NCI-H1694 (cell line): Measurements from ENCODE around the gene HECW1.

Experiments used
- DNase-seq: peaks from one replicate; lab custom pipeline; 2025; lab: John Stamatoyannopoulos, UW

The HECW1 gene

DNA sequence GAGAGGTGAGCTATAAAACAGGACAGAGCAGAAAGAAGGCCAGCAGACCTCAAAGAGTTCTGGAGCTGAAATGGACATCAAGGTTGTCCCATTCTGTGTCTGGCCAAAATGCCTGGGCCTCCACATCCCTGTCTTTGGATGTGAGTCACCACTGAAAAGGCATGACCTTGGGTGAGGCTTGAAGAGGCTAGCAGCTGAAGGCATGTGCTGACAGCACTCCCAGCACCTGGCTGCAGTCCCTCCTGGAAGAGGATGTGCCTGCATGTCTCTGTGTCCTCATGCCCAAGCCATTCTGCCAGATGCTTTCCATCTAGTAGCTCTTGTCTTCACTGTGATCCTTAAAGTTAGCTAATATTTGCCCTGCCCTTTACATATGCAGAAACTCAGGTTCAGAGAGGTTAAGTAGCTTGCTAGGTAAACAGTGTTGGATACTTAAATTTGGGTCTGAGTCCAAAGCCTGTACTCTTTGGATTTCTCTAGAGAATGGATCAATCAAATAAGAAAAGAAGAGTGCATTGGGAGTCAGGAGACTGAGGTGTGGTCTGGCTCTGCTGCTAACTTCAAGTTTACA is 35.8 kb downstream of the HECW1 start:
- DNase-seq, result no peak

DNA sequence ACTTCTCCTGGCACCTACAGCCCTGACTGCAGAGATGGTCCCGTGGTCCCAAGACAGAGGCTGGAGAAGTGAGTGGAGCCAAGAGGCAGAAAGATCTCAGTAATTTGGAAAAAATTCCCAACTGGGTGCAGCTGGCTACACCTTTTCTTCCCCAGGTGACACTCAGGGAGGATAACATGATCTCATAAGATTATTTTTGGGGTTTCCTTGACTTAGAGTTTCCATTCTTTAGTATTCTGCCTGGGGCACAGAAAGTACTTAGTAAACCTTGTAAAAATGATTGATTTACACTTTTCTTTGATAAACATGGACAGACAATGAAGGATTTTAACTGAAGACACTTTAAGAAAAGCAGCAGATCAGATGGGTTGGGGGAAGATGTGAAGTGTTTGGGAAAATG is 38.6 kb downstream of the HECW1 start:
- no peak for DNase-seq

DNA sequence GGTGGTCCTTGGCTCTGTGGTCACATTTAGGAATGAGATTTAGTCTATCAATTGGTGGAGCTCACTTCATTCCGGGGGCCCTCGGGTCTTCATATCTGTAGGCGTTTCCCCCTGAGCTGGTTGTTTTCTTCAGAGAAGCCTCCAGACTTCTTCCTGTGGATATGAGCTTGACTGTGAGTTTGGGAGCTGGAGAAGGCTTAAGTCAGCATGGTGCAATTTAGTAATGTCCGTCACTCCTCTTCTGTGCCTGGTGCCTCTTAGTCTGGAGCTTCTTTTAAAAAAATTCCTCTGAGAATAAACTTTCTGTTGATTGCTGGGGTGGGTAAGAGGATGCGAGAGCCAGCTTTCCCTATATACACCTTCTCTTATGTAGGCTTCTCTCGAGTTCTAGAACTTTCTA is 40.2 kb downstream of the HECW1 start:
- no peak for DNase-seq

DNA sequence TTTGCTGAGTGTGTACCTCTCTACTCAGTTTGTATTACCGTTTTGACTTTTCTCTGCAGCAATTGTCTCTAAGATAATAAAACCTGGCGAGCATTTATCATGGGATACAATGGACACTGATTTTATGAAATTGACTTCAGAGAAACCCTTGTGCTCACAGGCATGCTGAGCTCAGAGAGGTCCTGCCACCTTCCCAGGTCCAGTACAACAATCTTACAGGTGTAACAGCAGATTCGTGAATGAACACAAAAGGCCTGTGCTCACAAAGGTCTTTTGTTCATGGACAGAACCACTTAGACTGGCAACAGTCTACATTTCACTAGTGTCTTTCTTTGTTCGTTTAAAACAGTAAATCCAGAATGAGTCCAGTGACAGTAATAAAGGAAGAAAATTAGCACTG is 43.2 kb downstream of the HECW1 start:
- DNase-seq, result no peak

DNA sequence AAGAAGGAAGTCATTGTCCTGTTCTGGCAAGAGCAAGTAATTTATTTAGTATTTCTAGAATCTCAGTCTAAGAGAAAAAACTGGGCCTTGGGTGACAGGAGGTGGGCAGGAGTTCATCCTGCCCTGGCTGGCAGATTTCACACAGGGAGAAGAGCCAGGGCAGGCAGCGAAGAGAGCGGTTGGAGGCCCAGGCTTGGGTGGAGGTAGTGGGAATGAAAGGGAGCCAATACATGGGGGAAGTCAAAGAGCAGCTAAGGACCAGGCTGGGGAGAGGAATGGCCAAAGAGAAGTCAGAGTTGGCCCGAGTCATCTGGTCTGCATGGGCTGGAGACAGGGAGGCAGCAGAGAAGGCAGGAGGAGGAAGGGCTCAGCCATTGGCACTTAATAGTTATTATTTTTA is 51.4 kb downstream of the HECW1 start:
- no peak for DNase-seq

DNA sequence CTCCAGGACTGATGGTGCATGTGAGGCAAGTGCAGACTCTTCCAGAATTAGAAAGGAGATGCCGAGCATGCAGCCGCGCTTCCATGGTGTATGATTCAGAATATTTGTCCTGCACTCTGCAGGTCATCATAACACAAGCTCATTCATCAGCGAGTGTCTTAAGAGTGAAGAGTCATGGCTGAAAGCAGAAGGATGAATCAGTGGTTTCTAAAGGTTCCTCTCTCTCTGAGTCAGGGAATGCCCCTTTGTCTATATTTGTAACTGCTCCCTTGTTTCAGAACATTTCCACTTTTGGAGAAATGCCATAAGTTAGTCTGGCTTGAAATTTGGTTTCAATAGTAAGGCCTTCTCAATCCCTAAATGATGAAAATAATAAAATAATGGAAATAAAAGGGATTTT is 52.3 kb downstream of the HECW1 start:
- DNase-seq, result no peak

DNA sequence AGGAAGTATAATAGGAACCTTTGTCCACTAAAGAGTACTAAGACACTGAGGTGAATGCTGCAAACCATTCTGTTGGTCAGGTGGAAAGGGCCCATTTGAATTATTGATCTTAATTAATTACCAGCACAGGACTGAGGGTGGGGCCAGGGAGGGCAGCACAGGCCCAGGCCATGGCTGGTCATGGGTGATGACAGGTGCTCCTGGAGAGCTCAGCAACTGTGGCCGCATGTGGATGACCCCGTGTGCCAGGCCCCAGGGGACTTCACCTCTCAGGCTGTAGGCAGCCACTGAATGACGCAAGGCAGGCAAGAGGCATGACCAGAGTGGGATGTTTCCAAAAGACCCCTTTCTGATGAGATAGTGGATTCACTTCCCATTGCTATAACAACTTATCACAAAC is 54.2 kb downstream of the HECW1 start:
- DNase-seq, result no peak

DNA sequence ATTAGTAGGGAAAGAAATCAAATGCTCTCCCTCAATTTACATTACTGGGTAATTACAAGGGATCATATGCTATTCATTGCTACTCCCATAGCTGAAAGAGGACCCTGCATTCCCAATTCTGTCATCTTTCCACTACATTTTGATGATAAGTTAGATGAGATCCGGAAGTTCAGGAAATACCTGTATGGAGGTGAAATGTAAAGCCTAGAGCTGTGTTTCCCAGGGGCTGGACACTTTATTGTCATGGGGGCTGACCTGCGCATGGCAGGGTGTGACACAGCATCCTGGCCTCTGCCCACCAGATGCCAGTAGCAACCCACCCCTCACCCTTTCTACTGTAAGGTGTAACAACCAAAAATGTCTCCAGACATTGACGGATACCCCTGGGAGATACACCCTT is 56.6 kb downstream of the HECW1 start:
- DNase-seq, result no peak

DNA sequence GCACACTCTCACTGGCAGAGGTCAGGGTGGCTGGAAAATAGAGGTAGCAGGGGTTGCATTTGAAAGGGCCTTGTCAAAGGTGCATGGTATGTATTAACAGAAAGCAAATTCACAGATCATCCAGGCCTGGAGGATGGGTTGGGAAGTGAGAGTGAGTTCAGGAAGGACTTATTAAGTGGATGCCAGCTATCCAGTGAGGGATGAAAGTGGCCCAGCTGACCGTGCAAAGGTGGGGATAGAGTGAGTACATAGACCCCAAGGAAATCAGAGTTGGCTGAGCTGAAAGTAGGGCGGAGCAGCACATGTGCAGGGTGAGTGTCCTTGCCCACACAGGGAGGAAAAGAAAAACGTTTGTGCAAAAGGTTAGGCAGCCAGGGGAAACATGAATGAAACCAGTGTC is 58.1 kb downstream of the HECW1 start:
- DNase-seq, result no peak

DNA sequence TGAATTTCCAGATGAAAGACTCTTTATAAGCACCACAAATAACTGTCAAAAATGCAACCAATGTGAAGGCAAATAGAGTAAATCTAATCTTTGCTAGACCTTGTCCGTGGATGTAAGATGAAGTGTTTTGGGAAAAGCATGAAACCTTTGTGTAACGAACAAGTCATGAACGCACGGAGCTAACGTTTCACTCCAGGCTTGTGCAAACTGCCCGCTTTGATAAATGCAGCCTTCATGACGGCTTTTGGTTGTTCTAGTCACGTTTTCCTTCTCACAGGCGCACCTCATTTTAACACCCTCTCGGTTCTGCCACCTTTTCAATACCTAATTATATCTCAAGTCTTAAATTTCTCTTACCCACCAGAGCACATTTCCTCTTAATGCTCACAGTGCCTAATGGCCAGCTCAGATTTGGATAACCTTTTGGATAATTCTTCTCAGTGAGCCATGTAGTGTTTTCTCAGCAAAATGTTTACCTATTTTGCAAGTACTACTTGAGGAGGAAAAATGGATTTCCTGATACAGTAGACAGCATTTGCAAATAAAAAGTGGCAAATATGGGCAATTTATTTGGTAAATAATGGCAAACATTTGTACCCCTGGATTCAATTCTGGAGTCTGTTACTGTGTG is 63.2 kb downstream of the HECW1 start:
- DNase-seq, result no peak

DNA sequence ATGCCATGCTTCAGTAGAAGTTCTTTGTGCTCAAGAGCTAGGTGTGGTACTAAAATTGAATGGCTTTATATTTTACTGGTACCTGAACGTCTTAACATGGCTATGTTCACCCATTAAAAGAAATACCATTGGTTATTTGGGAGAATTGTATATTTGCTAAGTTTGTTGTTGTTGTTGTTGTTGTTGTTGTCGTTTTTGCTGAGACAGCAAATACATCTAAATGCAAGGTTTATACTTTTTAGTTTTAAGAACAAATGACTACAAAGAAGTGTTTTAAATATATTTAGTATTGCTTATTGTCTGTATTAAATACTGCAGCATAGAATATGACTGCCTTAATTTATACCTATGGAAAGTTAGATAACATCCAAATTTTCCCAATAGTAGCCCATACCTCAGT is 66.9 kb downstream of the HECW1 start:
- DNase-seq, result no peak

DNA sequence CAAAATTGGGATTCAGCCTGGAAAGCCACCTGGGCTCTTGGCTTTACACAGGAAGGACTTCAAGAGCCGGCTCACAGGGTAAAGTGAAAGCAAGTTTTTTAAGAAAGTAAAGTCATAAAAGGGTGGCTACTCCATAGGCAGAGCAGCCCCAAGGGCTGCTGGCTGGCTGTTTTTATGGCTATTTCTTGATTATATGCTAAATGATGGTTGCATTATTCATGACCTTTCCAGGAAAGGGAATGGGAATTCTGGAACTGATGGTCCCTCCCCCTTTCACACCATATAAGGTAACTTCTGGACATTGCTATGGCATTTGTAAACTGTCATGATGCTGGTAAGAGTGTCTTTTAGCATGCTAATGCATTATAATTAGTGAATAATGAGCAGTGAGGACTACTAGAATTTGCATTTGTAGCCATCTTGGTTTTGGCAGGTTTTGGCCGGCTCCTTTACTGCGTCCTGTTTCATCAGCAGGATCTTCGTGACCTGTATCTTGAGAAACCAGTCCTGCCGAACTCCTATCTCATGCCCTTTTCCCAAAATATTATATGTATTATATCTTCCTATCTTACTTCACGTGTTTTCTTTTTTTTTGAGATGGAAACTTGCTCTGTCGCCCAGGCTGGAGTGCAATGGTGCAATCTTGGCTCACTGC is 80.5 kb downstream of the HECW1 start:
- DNase-seq, result no peak

DNA sequence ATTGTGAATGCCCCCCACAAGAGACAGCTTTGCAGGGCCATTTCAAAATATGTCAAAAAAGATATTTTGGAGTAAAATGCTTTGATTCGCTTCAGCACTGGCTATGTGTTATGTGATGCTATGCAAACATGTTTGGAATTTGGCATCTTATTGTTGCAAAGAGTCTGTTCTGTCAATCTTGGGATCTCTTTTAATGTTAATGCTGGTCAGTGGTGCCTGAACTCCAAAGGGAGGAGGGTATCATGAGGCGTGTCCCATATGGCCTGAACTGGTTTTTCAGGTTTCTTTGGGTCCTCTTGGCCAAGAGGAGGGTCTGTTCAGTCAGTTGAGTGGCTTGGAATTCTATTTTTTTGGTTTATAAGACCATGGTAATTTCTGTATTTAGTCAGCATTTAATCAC is 81.4 kb downstream of the HECW1 start:
- DNase-seq, result no peak

DNA sequence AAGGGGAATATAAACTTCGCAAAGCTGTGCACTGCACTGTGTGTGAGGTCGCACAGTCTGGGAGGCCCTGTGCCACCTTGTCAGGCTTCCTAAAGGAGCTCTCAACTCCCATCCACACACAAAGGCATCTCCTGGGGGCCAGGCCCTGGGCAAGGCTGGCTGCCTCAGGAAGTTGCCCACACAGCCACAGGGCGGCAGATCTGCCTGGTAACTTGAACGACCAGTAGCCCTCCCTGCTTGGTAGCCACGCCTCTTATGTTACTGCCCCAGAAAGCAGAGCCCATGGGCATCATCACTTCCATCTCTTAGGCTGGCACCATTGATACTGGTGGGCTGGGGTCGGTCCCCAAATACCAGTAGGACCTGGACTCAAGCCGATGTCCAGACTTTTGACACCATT is 82.8 kb downstream of the HECW1 start:
- DNase-seq, result no peak

DNA sequence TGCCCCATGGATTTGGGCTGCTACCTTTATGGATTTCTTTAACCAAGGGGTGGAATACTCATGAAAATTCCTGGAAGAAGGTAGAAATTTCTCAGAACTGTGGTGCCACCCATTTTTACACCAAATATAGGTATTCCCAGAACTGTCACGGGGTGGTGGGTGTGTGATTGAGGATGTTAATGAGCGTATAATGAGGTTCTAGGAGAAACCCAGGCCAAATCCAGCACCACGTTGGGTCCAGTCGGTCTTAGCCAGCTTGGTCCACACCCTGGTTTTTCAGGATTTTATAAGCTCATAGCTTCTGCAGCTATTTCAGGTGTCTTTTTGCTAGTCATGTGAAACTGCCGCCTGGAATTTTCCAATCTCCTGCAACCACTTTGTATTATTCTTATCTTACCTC is 83.3 kb downstream of the HECW1 start:
- no peak for DNase-seq

DNA sequence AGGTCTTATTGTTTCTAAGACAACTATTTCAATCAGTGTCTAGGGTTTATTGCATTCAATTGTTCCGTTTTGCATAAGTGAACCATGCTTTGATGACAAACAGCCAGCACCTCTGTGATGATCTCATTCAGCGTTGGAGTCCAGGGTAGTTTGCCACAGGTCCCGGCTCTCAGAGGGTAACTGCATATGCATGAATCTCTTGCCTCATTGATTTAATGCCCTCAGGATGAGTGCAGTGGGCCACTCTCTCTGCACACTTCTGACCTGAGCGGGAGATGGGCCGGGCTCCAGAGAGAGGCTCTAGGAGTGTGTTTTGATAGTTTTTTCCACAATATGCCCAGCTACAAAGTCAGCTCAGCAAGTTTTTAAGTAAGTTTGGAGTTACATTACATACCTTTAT is 83.9 kb downstream of the HECW1 start:
- no peak for DNase-seq

DNA sequence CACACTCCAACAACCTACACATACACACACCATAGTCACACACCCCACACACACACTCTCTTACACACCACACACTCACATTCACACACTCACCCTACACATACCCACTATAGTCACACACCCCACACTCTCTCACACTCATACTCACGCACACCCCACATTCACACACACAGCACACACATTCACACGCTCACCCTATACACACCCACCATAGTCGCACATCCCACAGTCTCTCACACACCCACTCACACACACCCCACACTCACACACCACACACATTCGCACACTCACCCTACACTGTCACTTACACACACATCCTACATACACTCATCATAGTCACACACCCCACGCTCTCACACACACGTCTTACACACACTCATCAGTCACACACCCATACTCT is 85.6 kb downstream of the HECW1 start:
- DNase-seq, result no peak

DNA sequence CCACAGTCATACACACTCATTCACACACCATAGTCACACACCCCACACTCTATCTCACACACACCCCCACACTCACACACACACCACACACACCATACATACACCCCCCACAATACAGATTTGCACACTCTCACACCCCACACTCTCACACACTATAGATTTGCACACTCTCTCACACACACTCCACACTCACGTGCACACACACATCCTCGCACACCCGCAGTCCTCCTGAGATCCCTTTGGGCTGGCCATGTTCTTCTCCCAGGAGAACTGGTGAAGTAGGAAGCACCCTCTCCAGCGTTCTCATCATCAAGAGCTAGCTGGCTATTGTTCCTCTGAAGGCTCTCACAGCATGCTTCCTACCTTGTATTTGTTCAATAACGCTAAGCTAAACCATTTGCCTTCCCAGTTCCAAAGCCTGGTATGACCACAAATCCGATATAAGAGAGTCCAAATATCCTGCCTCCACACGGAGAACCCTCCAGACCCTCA is 86.2 kb downstream of the HECW1 start:
- DNase-seq, result no peak

DNA sequence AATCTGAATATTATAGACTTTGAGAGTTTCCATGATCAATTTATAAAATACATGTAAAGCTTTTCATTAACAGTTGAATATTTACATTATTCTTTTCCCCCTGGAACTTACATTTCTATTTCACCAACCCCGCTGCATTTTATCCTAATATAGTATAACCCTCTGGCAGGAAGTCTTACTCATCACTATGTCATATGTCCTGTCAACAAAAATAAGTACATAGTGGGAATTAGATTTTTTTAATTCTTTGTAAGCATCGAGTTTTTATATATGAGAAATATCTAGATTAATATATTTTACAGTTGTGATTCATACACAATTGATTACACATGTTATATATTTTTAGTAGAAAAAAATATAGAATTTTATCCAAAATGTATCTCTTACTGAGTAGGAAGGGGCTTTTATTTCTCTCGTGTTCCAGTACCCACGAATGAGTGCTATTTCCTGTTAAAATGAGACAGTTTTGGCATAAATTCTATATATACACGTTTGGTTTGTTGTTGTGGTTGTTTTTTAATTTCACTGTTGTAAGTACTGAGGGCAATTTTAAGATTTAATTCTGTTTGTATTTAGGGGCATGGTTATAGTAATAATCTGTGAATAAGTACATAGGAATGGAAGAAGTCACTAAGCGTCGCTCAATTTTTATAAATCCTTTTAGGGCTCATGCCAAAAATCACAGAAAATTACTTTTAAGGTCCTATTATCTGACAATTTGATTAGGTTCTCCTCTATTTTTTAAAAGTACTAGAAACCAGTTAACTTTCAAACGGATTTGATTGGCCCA is 87.1 kb downstream of the HECW1 start:
- DNase-seq, result no peak

DNA sequence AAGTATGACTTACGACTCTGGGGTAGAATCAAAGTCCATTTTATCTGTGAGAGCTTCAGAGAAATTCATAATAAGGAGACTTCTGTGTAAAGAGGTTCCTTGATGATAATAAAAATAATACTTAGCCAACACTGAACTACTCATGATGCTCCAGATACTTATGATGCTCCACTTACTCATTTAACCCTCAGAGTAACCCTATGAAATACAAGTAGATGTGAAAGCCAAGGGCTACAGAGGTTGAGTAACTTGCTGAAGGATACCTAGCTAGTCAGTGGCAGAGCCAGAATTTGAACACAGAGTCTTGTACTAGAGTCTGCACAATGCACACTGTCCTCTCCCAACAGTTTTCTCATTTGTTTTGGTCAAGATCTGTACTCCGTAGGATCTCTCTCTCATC is 89.5 kb downstream of the HECW1 start:
- no peak for DNase-seq

DNA sequence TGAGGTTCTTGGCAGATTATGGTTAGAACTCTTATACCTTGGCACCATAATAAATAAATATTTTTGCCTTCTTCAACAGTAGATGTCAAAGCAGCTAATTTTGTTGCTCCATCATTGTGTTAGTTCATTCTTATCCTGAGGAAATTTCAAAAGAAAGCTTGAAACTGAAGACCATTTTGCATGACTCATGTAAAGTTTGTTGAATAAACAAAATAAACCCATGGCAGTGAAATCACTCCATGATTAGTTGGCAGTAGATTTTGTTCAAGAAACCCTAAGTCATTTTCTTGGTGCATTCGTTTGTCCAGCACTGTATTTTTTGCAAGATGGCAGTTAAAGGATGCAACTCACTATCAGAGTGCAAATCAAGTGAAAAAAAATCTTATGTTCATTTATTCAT is 91.6 kb downstream of the HECW1 start:
- DNase-seq, result no peak

DNA sequence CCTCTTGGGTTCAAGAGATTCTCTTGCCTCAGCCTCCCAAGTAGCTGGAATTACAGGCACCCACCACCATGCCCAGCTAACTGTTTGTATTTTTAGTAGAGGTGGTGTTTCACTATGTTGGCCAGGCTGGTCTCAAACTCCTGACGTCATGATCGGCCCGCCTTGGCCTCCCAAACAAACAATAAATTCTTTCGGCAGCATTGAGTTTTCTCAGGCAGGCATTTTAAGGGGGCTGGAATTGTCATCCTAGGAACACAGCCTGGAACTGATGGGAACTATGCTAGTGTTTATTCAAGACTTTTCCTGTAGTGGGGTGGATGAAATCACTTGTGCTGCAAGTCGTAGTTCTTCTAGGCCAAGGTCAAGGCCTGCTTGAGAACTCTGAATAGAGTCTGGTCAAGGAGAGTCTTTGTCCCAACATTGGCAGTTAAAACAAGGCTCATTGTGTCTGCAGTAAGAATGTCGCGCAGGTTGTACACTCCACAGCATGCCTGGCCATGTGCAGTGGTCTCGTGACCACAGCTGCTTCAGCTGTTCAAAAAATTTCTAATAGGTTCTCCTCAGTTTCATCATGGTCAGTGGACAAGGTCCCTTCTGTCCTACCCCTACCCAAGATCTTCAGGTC is 92.8 kb downstream of the HECW1 start:
- DNase-seq, result no peak

DNA sequence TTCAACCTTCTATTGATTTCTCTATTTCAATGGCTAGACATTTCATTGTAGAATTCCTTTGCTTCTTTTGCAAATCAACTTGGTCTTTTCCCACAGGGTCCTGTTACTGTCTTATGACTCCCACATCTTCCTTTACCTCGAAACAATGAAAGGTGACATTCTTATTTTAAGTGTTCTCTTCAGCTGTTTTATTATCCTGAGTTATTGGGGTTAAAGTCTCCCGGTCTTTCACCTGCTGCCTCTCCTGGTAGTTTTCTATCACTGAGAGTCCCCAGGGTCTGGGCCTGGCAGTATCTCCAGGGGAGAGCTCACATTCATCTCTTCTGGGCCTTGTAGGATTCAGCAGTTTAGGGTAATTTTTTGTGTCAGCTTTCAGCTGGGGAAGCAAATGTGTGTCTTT is 95.8 kb downstream of the HECW1 start:
- no peak for DNase-seq
